Adipocyte (in vitro differentiated cells): ENCODE measurements around the gene ATPAF2.
"Not testable (repeated sequence)": the region's sequence is repeated elsewhere in the genome, so short reads cannot be mapped to it uniquely, and the experiment has no call there.

Experiments used
- DNase-seq: peaks from one replicate; pipeline ENCODE4 v3.0.0-alpha.2; 2015; ENCODE audit warnings: low read depth
- H3K27me3 ChIP-seq: replicated peaks from 2 replicates; pipeline ENCODE4 v1.7.0; 2013; ENCODE audit warnings: mild to moderate bottlenecking, low read length, moderate library complexity; ENCODE audit not compliant: control insufficient read depth, insufficient read depth
- H3K36me3 ChIP-seq: 2 replicates; pipeline ENCODE4 v1.7.0; 2013; ENCODE audit warnings: low read length, mild to moderate bottlenecking, moderate library complexity; ENCODE audit not compliant: control insufficient read depth, insufficient read depth, severe bottlenecking
- H3K4me1 ChIP-seq: 2 replicates; pipeline ENCODE4 v1.7.0; 2013; ENCODE audit warnings: mild to moderate bottlenecking, low read length, moderate library complexity; ENCODE audit not compliant: control insufficient read depth, insufficient read depth
- H3K4me3 ChIP-seq: 2 replicates; pipeline ENCODE4 v1.7.0; 2013; ENCODE audit warnings: mild to moderate bottlenecking, low read length, moderate library complexity
- H3K9ac ChIP-seq: 2 replicates; pipeline ENCODE4 v1.7.0; 2013; ENCODE audit warnings: mild to moderate bottlenecking, low read length, moderate library complexity
- H3K9me3 ChIP-seq: 2 replicates; pipeline ENCODE4 v1.7.0; 2013; ENCODE audit warnings: mild to moderate bottlenecking, low read length, moderate library complexity; ENCODE audit not compliant: control insufficient read depth

The ATPAF2 gene

DNA sequence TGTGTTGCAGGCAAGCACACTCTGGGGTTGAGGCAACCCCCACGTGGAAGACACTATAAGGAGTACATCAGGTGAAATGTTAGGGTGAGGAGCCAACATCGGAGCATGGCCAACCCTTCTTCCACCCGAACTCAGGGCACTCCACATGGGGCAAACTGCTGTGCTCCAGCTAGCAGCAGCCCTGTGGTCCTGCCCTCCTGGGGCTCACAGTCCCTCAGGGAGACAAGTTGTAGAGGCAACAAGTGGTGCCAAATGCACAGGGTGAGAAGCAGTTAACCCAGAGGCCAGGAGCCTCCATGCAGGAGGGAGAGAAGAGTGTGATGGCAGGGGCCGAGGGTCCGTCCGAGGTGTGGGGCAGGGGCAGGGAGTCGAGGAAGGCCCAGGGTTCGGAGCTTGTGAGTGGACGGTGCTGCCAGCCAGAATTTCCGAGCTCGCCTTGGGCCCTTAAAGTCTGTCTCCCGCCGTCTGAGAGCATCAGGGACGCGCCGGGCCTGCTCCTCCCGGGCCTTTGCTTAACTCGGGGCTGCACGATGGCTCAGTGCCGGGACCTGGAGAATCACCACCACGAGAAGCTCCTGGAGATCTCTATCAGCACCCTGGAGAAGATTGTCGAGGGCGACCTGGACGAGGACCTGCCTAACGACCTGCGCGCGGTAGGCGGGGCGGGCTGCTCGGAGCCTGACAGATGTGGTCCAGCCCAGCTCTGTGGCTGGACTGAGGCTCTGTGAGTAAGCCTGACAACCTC, 32.3 kb downstream of the ATPAF2 start:
- no peaks in the 10 kb centered on the region for H3K4me1 ChIP-seq
- H3K27me3 ChIP-seq: no peaks in the 10 kb centered on the region
- peaks cover 3% of the 10 kb centered on the region for H3K36me3 ChIP-seq
- H3K9me3 ChIP-seq: no peaks in the 10 kb centered on the region
- no peak overlapping the region for H3K4me3 ChIP-seq
- DNase-seq: no peak
- no peak overlapping the region for H3K9ac ChIP-seq

DNA sequence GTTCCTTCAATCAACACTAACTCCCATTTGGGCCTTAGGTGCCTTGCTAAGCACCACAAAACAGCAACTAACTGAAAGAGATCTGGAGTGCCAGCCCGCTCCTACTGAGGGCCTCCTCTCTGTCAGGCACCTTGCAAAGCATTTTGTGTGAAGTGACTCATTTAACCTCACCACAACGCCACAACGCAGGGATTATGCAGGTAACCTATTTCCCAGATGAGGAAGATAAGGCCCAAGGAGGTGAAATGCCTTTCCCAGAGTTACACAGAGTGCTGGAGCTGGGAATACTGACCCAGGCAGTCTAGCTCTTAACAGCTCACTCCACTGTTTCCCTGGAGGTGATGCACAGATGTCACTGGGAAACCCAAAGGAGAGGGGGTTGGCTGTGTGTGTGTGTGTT, 33.5 kb downstream of the ATPAF2 start:
- DNase-seq: no peak
- no peaks in the 10 kb centered on the region for H3K4me1 ChIP-seq
- H3K9ac ChIP-seq: no peak overlapping the region
- H3K36me3 ChIP-seq: peaks cover 3% of the 10 kb centered on the region
- no peaks in the 10 kb centered on the region for H3K27me3 ChIP-seq
- H3K4me3 ChIP-seq: no peak overlapping the region
- H3K9me3 ChIP-seq: no peaks in the 10 kb centered on the region

DNA sequence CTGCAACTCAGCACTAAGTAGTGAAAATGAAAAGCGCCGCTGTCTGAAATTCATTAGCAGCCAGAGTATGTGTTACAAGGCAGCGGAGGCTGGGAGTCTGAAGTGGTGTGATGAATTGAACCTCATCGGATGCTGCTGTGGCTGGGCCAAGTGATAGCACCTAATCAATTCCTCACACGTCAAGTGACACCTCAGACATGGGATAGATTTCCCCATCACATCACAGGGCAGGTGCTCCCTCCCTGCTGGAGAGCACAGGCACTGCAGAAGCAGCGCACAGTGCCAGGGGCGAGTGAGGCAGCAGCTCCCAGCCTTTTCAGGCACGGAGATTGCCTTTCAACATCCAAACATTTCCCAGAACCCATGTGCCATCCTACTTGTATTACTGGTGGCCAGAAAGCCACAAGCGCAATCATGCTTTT, 34.1 kb downstream of the ATPAF2 start:
- no peaks in the 10 kb centered on the region for H3K27me3 ChIP-seq
- H3K4me1 ChIP-seq: no peaks in the 10 kb centered on the region
- H3K9me3 ChIP-seq: no peaks in the 10 kb centered on the region
- no peak overlapping the region for H3K9ac ChIP-seq
- no peak for DNase-seq
- no peak overlapping the region for H3K4me3 ChIP-seq
- peaks cover 3% of the 10 kb centered on the region for H3K36me3 ChIP-seq

DNA sequence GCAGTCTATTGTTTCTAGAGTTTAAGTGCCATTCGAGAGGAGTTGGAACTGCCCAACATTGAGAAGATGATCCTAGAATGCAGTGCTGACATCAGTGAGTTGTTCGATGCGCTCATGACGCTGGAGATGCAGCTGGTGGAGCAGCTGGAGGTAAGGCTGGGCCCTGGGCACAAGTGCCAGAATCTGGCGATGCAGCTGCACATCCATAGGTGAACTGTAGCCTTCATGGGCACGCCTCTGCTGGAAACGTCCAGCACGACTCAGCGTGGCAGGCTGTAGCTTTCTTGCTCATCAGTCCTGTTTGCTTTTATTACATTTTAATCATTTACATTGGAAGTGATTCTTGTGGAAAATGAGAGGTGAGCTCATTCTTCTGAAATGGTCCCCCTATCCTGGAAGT, 34.6 kb downstream of the ATPAF2 start:
- Histone ChIP-seq H3K36me3 (peaks cover 3% of the 10 kb centered on the region), H3K9ac (no peak overlapping the region), H3K9me3 (no peaks in the 10 kb centered on the region), H3K27me3 (no peaks in the 10 kb centered on the region), H3K4me1 (no peaks in the 10 kb centered on the region), H3K4me3 (no peak overlapping the region)
- no peak for DNase-seq

DNA sequence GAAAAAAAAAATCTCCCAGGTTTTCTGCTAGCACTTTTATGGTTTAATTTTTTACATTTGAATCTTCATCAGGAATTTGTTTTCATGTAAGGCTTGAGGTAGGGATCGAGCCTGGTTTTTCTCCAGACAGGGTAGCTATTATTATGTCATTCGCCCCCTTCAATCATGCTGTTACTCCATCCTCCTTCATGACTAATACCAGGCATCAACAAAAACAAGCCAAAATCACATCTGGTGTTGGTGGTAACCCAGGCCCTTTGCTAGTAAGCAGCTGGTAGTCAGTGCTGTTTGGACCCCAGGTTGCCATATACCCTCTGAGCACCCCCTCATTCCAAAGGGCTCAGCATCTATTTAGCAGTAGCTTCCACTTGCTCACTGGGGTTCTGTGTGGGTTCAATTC, 36.8 kb downstream of the ATPAF2 start:
- DNase-seq: no peak
- peaks cover 3% of the 10 kb centered on the region for H3K36me3 ChIP-seq
- no peaks in the 10 kb centered on the region for H3K9me3 ChIP-seq
- no peaks in the 10 kb centered on the region for H3K4me1 ChIP-seq
- no peaks in the 10 kb centered on the region for H3K27me3 ChIP-seq
- no peak overlapping the region for H3K4me3 ChIP-seq
- no peak overlapping the region for H3K9ac ChIP-seq

DNA sequence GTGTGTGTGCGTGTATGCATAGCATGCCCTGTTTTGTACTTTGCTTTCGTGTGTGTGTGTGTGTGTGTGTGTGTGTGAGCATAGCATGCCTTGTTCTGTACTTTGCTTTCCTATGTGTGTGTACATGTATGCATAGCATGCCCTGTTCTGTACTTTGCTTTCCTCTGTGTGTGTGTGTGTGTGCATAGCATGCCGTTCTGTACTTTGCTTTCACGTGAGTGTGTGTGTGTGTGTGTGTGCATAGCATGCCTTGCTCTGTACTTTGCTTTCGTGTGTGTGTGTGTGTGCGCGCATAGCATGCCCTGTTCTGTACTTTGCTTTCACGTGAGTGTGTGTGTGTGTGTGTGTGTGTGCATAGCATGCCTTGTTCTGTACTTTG, 38.9 kb downstream of the ATPAF2 start:
- H3K4me3 ChIP-seq: no peak overlapping the region
- DNase-seq: no peak
- no peaks in the 10 kb centered on the region for H3K36me3 ChIP-seq
- H3K9me3 ChIP-seq: no peaks in the 10 kb centered on the region
- H3K9ac ChIP-seq: no peak overlapping the region
- peaks cover 2% of the 10 kb centered on the region for H3K4me1 ChIP-seq
- no peaks in the 10 kb centered on the region for H3K27me3 ChIP-seq

DNA sequence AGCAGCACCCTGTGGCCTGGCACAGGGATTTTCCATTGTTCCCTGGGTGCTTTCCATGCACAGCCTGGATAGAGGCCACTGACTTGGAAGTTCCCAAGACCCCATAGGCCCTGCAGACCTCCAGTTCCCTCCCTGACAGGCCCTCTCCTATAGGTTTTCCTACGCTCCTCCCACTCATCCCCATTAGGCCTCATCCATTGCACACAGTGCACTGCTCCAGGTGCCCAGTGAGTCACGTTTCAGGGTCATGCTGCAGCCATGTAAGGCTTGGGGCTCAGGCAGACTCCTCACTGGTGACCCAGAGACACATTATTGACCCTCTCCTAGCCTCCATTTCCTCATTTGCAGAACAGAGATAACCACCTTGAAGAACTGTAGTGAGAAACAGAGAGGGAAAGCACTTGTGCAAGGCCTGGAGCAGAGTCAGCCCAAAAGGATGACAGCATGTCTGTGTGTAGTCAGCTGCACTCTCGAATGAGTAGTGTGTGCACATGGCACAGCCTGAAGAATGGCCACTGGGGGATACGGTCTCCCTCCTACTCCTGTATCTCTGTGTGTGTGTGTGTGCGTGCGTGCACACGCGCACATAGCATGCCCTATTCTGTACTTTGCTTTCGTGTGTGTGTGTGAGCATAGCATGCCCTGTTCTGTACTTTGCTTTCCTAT, 39.5 kb downstream of the ATPAF2 start:
- H3K4me3 ChIP-seq: no peak overlapping the region
- DNase-seq: no peak

DNA sequence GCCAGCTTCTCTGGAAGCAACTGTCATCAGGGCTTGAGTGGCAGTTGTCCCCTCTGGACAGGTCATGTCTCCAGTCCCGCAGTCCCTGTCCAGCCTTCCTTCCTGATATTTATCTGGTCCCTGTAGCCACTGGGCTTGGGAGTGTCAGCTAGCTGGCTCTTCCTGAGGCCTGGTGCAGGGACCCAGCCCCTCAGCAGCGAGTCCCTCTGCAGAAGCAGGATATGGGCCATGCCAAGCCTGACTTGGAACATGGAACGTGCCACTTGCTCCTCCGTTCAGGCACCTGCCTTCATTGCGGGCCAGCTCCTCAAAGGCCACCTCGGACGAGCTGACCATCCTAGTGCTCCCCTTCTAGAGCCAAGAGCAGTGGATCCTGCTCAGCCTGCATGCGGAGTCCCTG, 40.0 kb downstream of the ATPAF2 start:
- Histone ChIP-seq H3K27me3 (no peaks in the 10 kb centered on the region), H3K36me3 (no peaks in the 10 kb centered on the region), H3K4me1 (peaks cover 10% of the 10 kb centered on the region), H3K4me3 (no peak overlapping the region), H3K9ac (no peak overlapping the region), H3K9me3 (no peaks in the 10 kb centered on the region)
- DNase-seq: no peak

More for the DNA sequence above, 39.5 kb downstream of the ATPAF2 start:
- H3K9me3 ChIP-seq: no peaks in the 10 kb centered on the region
- H3K36me3 ChIP-seq: no peaks in the 10 kb centered on the region
- H3K9ac ChIP-seq: no peak overlapping the region
- H3K27me3 ChIP-seq: no peaks in the 10 kb centered on the region
- peaks cover 8% of the 10 kb centered on the region for H3K4me1 ChIP-seq

DNA sequence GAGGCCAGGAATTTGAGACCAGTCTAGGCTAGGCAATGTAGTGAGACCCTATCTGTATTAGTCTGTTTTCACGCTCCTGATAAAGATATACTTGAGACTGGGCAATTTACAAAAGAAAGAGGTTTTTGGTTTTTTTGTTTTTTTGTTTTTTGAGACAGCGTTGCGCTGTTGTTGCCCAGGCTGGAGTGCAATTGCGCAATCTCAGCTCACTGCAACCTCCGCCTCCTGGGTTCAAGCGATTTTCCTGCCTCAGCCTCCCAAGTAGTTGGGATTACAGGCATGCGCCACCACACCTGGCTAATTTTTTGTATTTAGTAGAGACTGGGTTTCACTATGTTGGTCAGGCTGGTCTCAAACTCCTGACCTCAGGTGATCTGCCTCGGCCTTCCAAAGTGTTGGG, 43.1 kb downstream of the ATPAF2 start:
- H3K36me3 ChIP-seq, H3K9ac ChIP-seq, H3K4me3 ChIP-seq, H3K27me3 ChIP-seq, H3K9me3 ChIP-seq, DNase-seq: not testable (repeated sequence)
- H3K4me1 ChIP-seq: peaks cover 13% of the 10 kb centered on the region

DNA sequence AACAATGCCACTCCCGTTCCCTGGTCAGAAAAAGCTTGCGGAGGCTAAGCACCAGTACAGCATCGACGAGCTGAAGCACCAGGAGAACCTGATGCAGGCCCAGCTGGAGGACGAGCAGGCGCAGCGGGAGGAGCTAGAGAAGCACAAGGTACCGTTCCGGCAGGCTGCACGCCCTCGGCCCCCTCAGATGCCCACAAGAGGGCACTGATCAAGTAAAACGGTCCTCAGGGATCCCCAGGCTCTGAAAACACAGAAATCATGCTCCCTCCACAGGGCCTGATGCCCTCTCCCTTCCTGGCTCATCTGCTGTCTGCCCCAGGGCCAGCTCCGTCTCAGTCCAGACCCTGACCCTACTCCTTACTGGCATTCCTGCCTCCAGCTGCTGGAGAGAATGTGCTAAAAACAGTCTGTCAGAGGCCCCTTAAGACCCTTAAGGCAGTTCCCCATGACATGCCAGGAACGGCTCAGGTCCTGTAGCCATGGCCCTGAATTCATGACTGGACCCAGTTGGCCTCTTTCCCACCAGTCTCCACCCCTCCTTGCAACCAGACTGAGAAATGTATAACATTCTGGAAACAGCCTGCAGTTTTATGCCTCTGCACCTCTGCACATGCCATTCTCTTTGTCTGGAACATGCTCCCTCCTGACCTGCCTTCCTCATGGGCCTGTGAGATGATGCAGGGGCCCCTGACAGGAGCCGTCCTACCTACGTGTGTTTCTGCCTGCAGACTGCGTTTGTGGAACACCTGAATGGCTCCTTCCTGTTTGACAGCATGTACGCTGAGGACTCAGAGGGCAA, 44.5 kb downstream of the ATPAF2 start:
- Histone ChIP-seq H3K4me1 (peaks cover 19% of the 10 kb centered on the region), H3K4me3 (no peak overlapping the region), H3K9ac (no peak overlapping the region), H3K27me3 (no peaks in the 10 kb centered on the region), H3K9me3 (no peaks in the 10 kb centered on the region), H3K36me3 (no peaks in the 10 kb centered on the region)
- DNase-seq: peak; percentile 26

DNA sequence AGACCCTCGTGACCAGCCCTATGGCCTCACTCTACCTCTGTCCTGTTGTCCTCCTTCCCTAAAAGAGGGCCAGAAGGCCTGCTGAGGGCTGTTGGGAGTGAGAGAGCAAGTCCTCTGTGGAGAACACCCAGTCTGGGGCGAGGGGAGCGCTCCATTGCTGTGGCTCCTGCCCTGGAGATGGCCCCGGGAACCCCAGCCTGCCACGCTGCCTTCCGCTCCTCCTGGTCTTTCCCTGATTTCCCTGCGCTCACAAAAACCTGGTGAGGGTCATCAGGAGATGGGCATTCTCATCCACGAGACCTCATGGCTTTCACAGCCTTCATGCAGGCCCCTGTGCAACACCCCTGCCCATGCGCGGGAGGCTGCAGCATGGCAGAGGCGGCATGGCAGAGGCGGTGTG, 45.1 kb downstream of the ATPAF2 start:
- Histone ChIP-seq H3K4me3 (no peak overlapping the region), H3K9ac (no peak overlapping the region), H3K36me3 (no peaks in the 10 kb centered on the region), H3K9me3 (no peaks in the 10 kb centered on the region), H3K4me1 (peaks cover 19% of the 10 kb centered on the region), H3K27me3 (no peaks in the 10 kb centered on the region)
- DNase-seq: no peak
